ENCODE measurements around the gene ESYT2. TPM values are rescaled to one million over a fixed set of nuclear protein-coding genes. Genes with fewer than 3 reads are reported as not detected.

Gene ESYT2
- polyA plus RNA-seq, 1 of the 3 experiments (the other 2 are of a cell fraction): 34.2 TPM

DNA sequence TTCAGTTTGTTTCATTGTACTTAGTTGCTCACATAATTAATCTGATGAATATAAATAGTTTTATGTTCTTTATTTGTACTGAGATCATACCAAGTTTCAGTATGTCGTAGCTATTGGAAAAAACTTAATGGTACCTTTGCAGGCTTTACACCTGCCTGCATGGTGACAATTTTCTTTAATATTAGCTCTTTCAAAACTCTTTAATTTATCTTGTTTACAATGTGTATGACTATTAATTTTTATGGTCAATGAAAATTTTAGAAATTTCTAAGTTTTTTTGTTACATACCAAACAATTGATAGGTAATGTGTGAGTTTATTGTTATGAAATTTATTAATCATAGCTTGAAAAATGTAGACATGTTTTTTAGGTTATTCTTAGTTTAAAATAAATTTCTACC lies 31.1 kb upstream of the ESYT2 start:
- H3K4me2 ChIP-seq: no peak overlapping the region
- H3K4me1 ChIP-seq (ENCODE audit: control insufficient read depth in 1 of 2, insufficient read depth in 2 of 2, low read depth in 1 of 2, low read length in 1 of 2): peaks cover 14 to 18% of the 10 kb centered on the region in 2 experiments; a peak in 3 of 4 replicates
- DNase-seq: no peak
- no peak overlapping the region for H3K9ac ChIP-seq
- no peak overlapping the region for H3K4me3 ChIP-seq (ENCODE audit: low read depth in 2 of 2, low read length in 1 of 2)
- H3K9me2 ChIP-seq: no peaks in the 10 kb centered on the region
- H3K9me3 ChIP-seq: no peaks in the 10 kb centered on the region
- peaks cover 74% of the 10 kb centered on the region for H3K79me2 ChIP-seq (ENCODE audit: insufficient read depth)
- WGBS (ENCODE audit: low lambda C conversion rate): 95% methylated on average over 1 of the region's 1 CpG
- H3K27ac ChIP-seq (ENCODE audit: low read depth in 2 of 2, low read length in 1 of 2): no peak overlapping the region
- CTCF ChIA-PET: interaction anchor here (0.7 to 1.9 kb wide), 4 partner anchors 8 to 233 kb away, joined by 3 to 9 read pairs (median 3); no protein-coding TSS in a partner anchor
- H3K27me3 ChIP-seq (ENCODE audit: insufficient read depth): no peaks in the 10 kb centered on the region
- H4K20me1 ChIP-seq (ENCODE audit: insufficient read depth): peaks cover 7% of the 10 kb centered on the region; the same call in 1 of the 2 replicates
- no peak overlapping the region for H2AFZ ChIP-seq (ENCODE audit: low read depth)
- peaks cover 20% of the 10 kb centered on the region for H3F3A ChIP-seq (replicated peaks; ENCODE audit: insufficient read depth)
- POLR2A ChIA-PET: no interaction called here
- no peaks in the 10 kb centered on the region for H3K36me3 ChIP-seq (replicated peaks in 1 of 2; ENCODE audit: control insufficient read depth in 1 of 2, insufficient read depth in 2 of 2, low read length in 1 of 2)
- TF ChIP-seq, protein P1, sequence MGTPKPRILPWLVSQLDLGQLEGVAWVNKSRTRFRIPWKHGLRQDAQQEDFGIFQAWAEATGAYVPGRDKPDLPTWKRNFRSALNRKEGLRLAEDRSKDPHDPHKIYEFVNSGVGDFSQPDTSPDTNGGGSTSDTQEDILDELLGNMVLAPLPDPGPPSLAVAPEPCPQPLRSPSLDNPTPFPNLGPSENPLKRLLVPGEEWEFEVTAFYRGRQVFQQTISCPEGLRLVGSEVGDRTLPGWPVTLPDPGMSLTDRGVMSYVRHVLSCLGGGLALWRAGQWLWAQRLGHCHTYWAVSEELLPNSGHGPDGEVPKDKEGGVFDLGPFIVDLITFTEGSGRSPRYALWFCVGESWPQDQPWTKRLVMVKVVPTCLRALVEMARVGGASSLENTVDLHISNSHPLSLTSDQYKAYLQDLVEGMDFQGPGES (IDR thresholded peaks at IDR 0.05; ENCODE audit: low read depth, low read length): no peak
- TF ChIP-seq FOXJ3 (CRISPR knock-in tag; IDR thresholded peaks at IDR 0.05) (no peak), MAX (IDR thresholded peaks at IDR 0.05; ENCODE audit: low read depth) (no peak), RXRA (IDR thresholded peaks at IDR 0.05; ENCODE audit: borderline replicate concordance, low read depth) (no peak), CHD2 (IDR thresholded peaks at IDR 0.05; ENCODE audit: low read length, partially characterized antibody) (no peak), PBX3 (IDR thresholded peaks at IDR 0.05) (no peak)

DNA sequence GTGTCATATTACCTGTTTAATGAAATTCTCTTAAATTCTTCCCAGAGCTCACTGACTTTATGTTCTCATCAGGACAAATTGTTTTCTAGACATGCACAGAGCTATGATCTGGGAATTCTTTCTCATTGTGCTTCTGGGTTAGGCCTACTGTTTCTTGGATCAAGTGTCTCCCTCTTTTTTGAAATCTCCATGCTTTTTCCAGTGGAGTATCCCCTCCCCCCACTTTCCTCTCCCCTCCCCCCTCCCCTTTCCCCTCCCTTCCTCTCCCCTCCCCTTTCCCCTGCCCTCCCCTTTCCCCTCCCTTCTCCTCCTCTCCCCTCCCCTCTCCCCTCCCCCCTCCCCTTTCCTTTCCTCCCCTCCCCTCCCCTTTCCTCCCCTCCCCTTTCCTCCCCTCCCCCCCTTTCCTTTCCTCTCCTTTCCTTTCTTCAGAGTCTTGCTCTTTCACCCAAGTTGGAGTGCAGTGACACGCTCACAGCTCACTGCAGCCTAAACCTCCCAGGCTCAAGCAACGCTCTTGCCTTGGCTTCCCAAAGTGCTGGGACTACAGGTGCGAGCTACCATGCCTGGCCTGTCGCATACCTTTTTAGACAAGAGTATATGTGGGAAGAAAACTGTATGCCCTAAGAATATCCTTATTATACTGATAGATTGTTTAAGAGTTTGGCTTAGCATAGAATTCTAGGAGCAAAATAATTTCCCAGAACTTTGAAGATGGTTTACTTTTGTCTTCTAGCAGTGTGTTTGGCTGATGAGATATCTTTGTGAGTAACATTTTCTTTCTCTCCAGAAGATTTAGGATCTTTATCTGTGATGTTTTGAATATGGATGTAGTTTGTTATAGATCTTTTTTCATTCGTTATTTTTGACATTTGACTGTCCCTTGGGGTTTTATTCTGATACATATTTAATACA lies 29.5 kb upstream of the ESYT2 start:
- H3K4me1 ChIP-seq (ENCODE audit: control insufficient read depth in 1 of 2, insufficient read depth in 2 of 2, low read depth in 1 of 2, low read length in 1 of 2): peaks cover 12 to 14% of the 10 kb centered on the region in 2 experiments; a peak in 3 of 4 replicates
- H3K9ac ChIP-seq: no peak overlapping the region
- no peak overlapping the region; a peak in 1 of 4 replicates for H3K27ac ChIP-seq (ENCODE audit: low read depth in 2 of 2, low read length in 1 of 2)
- H3K4me2 ChIP-seq: peak overlapping the region; percentile 78
- H3K36me3 ChIP-seq (replicated peaks in 1 of 2; ENCODE audit: control insufficient read depth in 1 of 2, insufficient read depth in 2 of 2, low read length in 1 of 2): no peaks in the 10 kb centered on the region
- H2AFZ ChIP-seq (ENCODE audit: low read depth): no peak overlapping the region
- H3K79me2 ChIP-seq (ENCODE audit: insufficient read depth): peaks cover 59% of the 10 kb centered on the region
- H3K9me2 ChIP-seq: no peaks in the 10 kb centered on the region
- TF ChIP-seq CHD2 (IDR thresholded peaks at IDR 0.05; ENCODE audit: low read length, partially characterized antibody) (peak; percentile 36), FOSL2 (IDR thresholded peaks at IDR 0.05; ENCODE audit: borderline replicate concordance, low read depth) (no peak)
- no peaks in the 10 kb centered on the region for H3K27me3 ChIP-seq (ENCODE audit: insufficient read depth)
- POLR2A ChIA-PET: no interaction called here
- CTCF ChIA-PET: interaction anchor here (1.0 to 1.1 kb wide), 3 partner anchors 9 to 163 kb away, joined by 3 to 4 read pairs (median 4); no protein-coding TSS in a partner anchor
- H3K4me3 ChIP-seq (ENCODE audit: low read depth in 2 of 2, low read length in 1 of 2): no peak overlapping the region
- peaks cover 7% of the 10 kb centered on the region; the same call in 1 of the 2 replicates for H4K20me1 ChIP-seq (ENCODE audit: insufficient read depth)
- 90% methylated on average over 5 of the region's 5 CpGs for WGBS (ENCODE audit: low lambda C conversion rate)
- H3F3A ChIP-seq (replicated peaks; ENCODE audit: insufficient read depth): peaks cover 20% of the 10 kb centered on the region
- no peaks in the 10 kb centered on the region for H3K9me3 ChIP-seq
- DNase-seq: no peak

Measured in SK-N-SH (cell line).